NK-92 (cell line): ENCODE results near the gene GABPB1.
A peak's percentile ranks its signal among the peaks of the same experiment; 100 is the strongest.

ENCODE experiments used
- DNase-seq: peaks from one replicate; lab custom pipeline; 2025; ENCODE audit not compliant: unreplicated experiment; lab: John Stamatoyannopoulos, UW

Gene GABPB1

DNA sequence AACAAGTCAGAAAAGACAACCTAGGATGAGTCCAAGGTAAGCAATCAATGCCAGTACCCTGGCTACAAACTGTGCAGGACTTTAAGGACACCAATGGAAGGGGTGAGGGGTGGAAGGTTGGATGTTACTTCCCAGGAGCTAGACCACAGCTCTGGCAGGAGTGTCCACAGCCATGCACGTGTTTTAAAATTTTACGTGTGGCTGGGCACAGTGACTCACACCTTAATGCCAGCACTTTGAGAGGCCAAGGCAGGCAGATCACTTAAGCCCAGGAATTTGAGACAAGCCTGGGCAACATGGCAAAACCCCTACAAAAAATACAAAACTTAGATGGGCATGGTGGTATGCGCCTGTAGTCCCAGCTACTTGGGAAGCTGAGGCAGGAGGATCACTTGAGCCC is 74.7 kb downstream of the GABPB1 start:
- no peak for DNase-seq

DNA sequence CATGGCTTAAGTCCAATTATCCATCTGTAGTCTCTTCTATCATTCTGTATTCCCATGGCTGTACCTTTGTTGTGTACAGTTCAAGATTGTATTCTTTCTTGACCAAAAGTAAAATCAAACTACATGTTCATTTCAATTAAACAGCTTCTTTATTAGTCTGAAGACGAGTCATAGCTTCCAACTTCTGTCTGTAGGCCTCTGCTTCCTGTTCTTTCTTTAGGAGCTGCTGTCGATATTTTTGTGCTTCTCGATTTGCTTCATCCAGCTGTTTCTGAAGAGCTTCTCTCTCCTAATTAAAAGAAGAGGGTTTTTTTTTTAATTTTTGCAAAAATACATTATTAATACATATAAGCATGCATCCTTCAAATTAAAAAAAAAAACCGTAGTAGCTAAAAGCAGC is 76.5 kb downstream of the GABPB1 start:
- no peak for DNase-seq

DNA sequence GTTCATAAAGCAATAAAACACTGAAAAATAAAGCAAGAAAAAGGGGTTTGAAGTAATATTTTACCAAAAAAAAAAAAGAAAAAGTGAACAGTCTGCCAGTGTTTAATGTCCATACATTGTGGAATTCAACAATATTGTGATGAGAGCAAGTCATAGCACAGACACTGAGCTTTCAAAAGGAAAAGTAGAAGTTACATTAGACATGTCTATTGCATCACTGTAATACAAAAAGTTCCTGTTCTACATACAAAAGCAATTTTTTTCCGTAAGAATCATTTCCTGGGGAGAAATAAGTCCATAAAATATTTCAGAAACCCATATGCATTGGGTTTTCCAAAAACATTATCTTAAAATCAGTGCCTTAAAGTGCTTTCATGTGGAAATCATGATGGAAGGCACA is 77.6 kb downstream of the GABPB1 start:
- no peak for DNase-seq

DNA sequence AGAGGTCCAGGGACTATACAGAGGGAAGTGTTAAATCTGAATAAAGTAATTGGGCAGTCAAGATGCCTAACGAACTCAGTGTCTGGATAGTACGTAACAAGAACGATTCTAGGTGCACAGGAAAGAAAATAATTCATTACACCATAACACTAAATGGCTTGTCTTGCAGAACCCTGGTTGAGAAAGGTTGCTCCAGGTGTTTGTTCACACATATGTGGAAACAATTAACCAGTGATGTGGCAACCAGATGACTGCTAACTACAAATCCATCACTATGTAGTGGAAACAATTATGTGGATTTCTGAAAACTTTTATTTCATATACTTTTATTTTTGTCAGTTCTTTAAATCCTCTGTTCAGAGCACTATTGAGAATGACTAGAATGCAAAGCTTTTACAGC is 79.1 kb downstream of the GABPB1 start:
- DNase-seq = no peak

DNA sequence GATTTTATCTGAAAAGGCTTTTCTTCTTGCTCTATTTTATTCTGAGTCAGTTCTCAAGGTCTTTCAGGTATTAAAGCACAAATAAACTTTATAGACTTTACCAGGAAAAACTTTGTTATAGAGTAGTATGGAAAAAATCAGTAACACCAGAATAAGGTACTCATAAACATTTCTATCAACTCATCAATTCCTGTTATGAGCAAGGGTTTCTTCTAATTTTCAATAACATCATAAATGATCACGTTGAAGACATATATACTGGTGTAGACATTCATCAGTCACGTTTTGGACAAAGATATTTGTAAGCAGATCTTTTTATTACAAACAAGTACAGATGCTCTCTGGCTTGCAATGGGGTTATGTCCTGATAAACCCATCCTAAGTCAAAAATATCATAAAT is 79.9 kb downstream of the GABPB1 start:
- DNase-seq = no peak

DNA sequence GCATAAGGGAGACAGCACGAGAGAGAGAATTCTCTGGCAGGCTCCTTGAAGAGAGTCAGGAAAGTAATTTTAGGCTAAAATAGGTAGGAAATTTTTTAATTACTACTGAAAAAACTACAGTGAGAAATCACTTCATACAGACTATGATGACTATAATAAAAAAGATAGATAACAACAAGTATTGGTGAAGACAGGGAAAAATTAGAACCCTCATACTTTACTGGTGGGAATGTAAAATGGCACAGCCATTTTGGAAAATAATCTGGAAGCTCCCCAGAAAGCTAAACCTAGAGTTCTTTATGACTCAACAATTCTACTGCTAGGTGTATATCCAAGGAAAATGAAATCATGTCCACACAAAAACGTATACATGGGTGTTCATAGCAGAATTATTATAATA is 87.4 kb downstream of the GABPB1 start:
- no peak for DNase-seq

DNA sequence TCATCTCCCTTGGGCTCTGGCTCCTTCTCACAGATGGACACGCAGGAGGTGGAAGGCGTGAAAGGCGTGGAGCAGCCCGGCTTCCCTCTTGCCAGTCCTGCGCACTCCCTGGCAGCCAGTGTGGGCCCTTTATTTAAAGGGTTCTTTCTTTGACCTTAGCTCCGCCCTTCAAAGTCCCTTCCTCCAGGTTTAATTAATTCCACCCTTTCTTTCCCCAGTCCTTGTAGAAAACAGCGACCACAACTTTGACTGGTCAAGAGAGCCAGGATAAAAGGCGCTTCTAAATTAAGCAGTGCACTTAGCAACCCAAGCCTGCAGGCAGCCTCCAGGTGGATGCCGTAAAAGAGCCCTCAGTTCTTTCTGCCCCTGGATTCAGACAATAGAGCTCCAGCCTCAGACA is 89.4 kb downstream of the GABPB1 start, which contains the start of gene HDC:
TSS of gene HDC (minus strand) at position 107 of the 400 bp plus-strand sequence. CDS start at position 4, 103 bp downstream.
- DNase-seq = no peak

DNA sequence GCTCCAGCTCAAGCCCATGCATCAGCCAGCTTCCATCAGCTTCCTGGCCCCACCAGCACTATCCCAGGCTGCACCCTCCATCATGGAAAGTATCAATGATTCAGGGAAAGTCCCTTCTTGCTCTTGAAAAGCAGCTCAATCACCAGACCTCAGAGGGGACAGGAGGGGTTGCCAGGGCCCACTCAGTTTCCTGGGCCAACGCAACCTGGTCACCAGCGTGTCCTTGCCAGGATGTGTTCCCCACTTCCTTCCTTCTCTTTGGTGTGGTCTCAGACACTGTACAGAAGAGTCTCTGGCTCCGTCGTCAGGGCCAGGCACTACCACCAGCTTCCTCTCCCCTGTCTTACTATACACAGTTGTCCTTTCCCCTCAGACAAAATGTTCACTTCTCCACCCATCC is 92.5 kb downstream of the GABPB1 start:
- DNase-seq = no peak

DNA sequence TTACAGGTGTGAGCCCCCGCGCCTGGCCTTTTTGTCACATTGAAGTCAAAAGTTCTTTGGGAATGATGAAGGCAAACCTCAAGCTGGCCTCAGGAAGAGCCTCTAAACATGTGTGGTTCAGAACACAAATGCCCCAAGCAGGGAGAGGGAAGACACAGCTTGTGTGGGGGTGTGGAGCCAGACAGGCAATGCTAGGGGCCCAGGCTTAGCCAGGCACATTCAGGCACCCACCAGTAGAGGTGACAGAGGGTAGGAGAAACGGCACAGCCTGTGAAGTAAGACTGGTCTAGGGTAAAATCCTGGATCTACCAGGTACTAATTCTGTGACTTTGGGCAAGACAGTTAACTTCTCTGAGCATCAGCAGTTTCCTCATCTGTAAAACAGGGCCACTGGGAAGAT is 93.0 kb downstream of the GABPB1 start:
- DNase-seq = no peak

DNA sequence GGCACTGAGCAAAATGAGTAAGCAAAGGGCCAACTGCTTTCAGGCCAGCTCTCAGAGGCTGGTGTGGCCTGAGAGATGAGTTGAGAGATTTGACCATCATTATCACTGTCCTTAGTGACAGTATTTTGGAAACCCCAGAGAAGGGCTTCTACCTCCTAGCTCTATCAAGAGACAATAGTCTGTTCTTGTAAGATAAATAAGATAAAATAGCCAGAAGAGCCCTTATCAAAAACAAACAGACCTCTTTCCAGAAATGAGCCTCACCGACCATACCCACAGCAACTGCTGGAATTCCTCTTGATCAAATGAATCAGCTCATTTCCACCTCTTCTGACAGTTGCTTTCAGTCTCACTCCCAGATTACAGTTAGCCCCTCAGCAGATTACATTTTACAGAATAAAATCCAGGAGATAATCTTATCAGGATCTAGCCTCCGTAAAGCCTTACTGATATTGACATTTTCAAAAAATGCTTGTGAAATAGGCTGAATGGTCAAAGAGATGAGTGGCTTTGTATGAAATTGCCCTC is 94.0 kb downstream of the GABPB1 start:
- no peak for DNase-seq

DNA sequence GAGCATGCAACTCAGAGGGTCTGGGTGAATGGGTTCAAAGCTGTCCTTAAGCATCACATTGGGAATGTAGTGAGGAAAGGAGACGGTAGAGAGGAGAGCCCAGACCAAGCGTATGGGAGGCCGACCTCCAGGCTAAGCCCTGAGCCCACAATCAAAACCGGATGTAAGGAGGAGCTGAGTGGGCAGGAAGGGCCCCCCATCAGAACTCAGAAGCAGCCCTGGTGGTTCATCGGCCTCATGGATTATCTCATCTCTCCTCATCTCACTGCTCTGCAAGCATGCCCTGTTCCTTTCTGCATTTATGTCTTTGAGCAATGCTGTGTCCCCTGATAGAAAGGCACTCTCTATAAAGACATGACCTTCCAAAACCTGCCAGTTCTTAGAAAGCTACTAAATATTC is 95.7 kb downstream of the GABPB1 start:
- DNase-seq = no peak

DNA sequence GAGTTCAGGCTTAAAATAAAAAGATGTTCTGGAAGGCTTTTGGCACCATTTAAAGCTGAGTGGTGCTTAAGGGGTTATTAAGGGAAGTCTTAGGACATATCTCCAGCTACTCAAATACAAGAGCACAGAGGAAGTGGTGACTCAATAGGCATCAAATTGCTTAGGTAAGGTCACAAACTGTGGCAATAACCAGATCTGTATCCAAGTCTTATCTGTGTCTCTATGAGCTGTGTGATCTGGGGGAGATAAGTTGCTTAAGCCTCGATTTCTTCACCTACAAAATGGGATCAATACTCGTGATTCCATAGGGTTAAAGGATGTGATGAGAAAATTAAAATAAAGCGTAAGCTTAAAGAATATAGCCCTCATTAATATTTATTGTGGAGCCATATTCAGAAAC is 97.1 kb downstream of the GABPB1 start:
- no peak for DNase-seq

DNA sequence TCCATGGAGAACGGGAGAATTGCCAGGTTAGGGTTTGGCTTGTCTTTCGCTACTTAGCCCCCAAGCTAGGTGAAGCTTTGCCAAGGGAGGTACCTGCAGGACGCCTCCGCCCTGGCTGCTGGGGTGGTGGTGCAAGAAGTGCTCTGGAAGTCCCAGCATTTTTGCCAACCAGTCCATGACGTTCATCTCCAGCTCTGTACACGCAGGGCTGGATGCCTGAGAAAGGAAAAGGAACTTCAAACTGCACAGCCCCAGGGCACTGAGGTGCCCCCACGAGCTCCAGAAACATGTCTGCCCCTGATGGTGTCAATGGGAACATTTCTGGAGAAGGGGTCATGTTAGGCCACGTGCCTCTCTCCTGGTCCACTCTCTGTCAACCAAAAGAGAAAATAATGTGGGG is 97.7 kb downstream of the GABPB1 start:
- DNase-seq = no peak

DNA sequence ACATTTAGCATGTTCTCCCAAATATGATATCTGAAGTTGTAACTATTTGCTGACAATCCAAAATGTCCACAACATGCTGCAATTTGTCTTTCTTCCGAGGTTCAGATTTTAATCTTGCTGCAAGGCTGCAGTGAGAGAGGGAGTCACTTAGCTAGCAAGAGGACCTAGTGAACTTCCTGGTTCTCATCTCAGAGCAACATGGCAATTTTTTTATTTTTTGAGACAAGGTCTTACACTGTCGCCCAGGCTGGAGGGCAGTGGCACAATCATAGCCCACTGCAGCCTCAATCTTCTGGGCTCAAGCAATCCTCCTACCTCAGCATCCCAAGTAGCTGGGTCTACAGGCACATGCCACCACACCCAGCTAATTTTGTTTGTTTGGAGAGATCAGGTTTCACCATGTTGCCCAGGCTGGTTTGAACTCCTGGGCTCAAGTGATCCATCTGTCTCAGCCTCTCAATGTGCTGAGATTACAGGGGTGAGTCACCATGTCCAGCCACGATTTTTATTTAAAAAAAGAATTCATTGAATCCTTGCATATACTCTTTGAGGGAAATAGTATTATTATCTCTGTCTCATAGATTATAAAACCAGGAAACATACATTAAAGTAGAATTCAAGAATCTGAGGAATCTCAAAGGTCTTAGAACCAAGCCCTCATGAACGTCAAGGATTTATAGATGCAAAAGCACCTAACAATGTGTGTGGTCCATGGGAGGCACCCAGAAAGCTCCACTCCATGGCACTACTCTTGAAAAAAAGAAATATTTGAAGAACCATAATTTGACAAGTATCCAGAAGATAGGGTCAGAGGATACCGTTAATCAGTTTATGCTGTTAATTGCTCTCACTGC is 98.6 kb downstream of the GABPB1 start:
- no peak for DNase-seq

DNA sequence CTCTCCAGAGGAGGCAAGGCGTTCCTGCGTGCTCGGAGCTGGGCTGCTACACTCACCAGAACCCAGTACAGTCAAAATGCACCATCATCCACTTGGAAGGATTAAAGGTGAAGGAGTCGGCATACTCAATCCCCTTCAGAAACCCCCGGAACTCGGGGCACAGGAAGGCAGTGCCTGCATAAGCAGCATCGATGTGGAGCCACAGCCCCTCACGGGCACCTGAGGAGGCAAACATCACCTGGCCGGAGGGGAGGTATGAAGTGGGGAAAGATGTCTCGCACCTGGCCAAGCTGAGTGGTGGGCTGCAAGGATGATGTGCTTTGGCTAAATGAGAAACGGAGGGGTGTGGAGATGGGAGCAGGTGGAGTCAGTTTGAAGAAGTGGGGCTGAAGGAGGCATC is 102.4 kb downstream of the GABPB1 start:
- DNase-seq = no peak

DNA sequence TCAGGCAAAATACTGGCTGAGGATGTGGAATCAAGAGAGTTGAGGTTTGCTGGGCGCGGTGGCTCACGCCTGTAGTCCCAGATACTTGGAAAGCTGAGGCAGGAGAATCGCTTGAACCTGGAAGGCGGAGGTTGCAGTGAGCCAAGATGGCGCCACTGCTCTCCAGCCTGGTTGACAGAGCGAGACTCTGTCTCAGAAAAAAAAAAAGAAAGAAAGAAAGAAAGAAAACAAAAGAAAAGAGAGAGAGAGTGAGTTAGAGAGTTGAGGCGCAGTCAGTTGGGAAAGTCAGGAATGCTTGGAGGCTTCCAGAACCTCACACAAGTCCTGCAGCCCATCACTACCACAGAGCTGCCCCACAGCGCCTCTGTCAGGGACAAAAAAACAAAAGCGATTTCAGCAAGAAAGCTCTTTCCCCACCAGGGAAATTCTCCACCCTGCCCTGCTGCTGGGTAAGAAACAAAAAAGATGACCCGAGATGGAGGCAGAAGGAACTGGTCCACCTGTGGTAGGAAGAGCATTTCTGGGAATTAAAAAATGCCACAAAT is 103.3 kb downstream of the GABPB1 start:
- no peak for DNase-seq

DNA sequence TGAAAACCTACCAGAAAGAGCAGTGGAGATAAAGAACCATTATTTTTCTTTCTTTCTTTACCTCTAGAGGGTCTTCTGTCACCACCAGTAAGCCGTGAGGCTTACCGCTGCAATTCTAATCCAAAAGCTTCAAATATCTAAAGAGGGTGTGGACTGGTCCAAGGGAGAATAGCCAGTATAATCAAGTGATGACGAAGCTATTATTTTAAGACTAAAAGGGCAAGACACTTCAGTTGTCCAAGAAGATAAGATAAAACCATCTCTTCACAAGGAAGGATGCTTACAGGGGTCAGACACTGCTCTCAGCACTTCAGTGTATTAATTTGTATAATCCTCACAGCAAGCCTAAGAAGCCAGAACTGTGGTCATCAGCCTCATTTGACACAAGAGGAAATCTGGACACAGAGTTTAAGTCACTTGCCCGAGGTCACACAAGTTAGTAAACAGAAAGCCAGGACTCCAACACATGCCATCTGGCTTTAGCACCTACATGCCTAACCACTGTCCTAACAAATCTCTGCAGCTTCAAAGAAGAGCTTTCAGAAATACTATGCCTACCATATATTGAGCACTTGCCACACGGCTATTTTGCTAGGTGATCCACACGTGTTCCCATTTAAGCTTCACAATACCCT is 104.1 kb downstream of the GABPB1 start:
- no peak for DNase-seq

DNA sequence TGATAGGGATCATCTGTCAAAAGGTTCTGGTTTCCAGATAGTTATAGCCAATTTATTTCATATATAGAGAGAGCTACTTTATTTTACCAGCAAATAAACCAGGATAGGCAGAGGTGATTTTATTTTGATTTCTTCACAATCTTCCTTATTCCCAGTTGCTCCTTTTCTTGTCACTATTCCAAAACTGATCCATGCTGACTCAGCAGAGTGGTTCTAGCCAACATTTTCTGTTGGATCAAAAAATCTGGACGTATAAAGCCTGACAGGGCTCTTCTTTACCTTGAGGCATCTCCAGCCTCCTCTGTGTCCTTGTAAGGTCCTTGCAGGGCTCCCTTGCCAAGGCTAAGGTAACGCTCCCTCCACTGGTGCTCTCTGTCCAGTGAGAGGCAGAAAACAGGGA is 105.3 kb downstream of the GABPB1 start:
- no peak for DNase-seq

DNA sequence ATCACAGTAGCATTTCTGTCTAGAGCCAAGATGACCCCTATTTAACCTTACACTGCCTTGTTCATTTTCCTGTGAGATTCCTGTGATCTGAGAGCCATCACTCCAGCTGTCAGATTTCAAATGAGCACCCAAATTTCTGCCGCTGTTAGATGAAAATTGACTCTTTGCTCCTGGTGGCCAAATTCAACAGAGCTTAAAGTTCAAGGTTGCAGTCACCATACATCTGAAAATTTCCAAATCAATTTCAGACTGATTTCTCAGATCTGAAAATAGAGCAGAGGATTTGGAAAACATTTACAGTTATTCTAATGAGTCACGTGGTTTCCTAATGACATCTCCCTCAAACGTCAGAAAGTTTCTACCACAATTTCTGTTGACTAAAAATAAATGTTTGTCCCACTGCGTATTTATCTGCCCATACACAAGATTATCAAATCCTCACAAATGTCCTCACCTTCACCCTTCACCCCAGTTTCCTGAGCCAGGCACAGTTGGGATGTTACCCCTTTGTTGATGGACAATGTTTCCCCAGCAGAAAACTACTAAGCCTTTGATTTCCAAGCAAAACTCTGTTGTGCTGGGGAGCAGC is 105.9 kb downstream of the GABPB1 start:
- DNase-seq = no peak

DNA sequence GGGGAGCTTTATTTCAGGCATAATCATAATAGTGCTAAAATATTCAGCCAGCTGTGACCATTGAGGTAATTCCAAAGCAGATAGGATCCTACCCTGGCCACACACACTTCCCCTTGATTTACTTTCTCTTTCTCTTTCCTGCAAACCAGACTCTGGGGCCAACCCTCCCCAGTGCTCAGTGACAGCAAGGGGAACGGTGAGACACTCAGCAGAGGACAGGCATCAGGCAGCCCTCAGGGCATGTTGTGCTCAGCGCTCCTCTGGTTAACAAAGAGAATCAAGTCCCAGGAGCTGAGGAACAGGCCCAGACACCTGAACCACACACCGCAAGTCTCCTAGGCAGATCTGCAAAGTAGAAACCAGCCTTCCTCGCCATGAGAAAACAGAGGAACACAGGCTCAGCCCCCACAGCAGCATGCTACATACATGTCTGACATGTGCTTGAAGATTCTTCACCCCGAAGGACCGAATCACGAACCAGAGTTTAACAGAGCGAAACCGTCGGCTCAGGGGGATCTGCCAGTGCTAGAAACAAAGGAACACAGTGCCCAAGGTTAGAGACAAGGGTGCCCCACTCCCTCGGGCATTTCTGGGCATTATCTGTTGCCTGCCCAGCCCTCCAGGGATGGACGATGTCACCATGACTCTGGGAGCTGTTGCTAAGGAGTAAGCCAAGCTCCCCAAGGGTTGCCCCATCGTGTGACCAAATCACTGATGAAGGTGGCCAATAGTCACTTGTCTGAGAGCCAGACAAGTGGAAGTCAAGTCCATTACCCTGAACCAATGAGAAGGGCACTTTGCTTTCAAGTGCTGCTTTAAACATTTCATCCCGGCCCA is 107.0 kb downstream of the GABPB1 start:
- peak; percentile 13 for DNase-seq

DNA sequence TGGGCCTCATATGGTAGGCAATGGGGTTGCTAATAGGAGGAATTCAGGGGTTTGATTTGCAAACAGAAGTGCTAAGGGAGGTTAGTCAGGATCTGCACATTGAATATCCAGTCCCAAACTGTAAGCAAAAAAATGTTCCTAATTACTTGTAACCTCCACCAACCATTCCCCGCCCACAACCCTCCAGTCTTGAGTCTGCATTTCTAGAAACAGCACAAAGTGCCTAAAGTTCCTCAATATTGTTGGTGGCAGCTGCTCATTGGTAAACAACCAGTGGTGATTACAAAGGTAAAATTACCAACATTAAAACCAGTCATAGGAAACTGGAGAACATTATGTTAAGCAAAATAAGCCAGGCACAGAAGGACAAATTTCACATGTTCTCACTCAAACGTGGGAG is 108.4 kb downstream of the GABPB1 start:
- no peak for DNase-seq
